Frontal cortex (tissue), 4 donors: ENCODE data around the gene TNFRSF4. TPM values are rescaled to one million over a fixed set of nuclear protein-coding genes. Genes with fewer than 3 reads are reported as not detected.

Experiments used
- DNase-seq, 2 donors: peaks; one replicate each; pipeline ENCODE4 v3.0.0; 2012; ENCODE audit warnings: low spot score in 2 of 2
- FAIRE-seq: peaks from 2 replicates; lab custom pipeline; 2012; peaks lifted over from hg19 to GRCh38; lab: Jason Lieb, UNC
- small RNA-seq: library from RNA; depleted of rRNA; stranded (forward); fragments of <200 nt; gene quantifications from one replicate; pipeline ENCODE3, GENCODE V24; 2014
- total RNA-seq: library from RNA; depleted of rRNA; stranded (reverse); fragments of >200 nt; gene quantifications from one replicate; pipeline ENCODE4 v1.2.3, GENCODE V29; 2014
- donor health status: control.
- donor health status: control.
- donor health status: control.

Gene TNFRSF4
- total RNA-seq, 1 donor from 2014 or later, result not detected

- DNase-seq, result no peak
- FAIRE-seq, result no peak
Observed at GRCh38 chr1:1163538-1164070, 50.3 kb downstream of the TNFRSF4 start.

DNA sequence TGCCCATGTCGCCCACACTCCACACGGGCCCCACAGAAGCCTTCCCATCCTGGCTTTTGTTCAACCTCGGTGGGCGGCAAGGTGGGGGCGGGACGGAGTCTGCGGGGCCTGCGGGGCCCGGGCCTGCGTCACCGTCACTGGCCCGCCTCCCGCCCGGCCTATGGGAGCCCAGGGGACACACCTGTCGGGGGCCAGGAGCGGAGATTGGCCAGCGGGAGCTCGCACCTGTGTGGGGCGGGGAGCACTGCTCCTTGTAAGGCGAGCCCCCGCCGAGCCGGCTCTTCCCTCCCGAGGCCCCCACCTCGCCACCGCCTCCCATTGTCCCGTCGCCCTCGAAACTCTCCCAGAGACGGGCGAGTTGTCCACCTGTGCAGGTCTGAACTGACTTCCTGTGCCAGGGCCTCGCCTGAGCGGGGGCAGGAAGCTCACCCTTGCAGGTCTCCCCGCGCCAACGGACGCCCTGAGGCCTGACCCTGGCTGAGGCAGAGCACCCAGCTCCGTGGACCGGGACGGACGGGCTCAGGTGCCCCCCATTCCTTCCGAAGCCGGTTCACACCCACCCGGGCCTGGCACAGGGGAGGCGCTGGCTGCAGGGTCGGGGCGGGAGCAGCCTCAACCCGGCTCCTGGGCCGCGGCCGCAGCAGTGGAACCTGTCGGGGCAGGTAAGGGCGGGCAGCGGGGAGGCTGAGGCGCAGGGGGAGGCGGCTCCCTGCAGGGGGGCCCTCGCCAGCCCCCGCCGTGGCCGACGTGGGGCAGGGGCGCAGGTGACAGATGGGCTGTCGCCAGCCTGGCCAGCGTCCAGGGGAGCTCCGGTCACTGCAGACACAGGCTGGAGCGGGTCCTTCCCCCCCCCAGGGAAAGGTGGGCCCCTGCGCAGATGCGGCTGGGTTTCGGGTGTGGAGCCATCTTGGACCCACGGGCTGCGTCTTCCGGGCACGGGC, 51.1 kb downstream of the TNFRSF4 start:
- no peak for DNase-seq
- FAIRE-seq, result no peak

DNA sequence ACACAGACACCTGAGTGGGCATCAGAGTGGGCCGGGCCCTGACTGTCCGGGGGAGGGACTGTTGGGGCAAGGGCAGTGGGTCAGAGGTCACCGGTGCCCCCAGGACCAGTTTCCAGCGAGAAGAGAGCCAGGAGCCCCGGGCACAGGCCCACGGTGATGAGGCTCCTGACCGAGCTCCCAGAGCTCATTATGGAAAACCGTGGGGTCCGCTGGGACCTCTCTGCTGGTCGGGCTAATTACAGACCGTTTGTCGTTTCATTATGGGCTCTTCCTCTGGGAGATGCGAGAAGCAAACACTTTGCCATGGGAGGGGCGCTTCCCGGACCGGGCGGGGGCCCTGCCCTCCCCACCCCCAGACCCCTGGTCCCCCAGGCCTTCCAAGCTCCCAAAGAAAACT, 52.3 kb downstream of the TNFRSF4 start:
- DNase-seq, result no peak

More for the DNA sequence above, 52.3 kb downstream of the TNFRSF4 start:
- FAIRE-seq, result no peak

Small RNA genes lying within 50 kb of the gene (small RNA-seq; reads per million reads assigned to genes)
- 0.13 reads per million for gene MIR200A
- 1.3 reads per million, percentile 73 among the genes with 10 or more reads in this experiment for gene MIR200B
- 0.41 reads per million, percentile 29 among the genes with 10 or more reads in this experiment for gene MIR429

Other genes with a start within 250 kb of the TNFRSF4 start
- gene PLEKHN1, start 247.7 kb downstream of the TNFRSF4 start, total RNA-seq, result not detected
- gene PERM1, start 232.1 kb downstream of the TNFRSF4 start, total RNA-seq, result not detected
- gene HES4, start 214.1 kb downstream of the TNFRSF4 start, total RNA-seq, result 20.0 TPM
- gene ISG15, start 200.7 kb downstream of the TNFRSF4 start, total RNA-seq, result 11.0 TPM
- gene AGRN, start 194.0 kb downstream of the TNFRSF4 start, total RNA-seq, result 51.8 TPM
- gene RNF223, start 139.8 kb downstream of the TNFRSF4 start, total RNA-seq, result not detected
- gene C1orf159, start 98.1 kb downstream of the TNFRSF4 start, total RNA-seq, result 6.1 TPM
- gene TTLL10, start 40.3 kb downstream of the TNFRSF4 start, total RNA-seq, result not detected
- gene TNFRSF18, start 7.6 kb downstream of the TNFRSF4 start, total RNA-seq, result not detected
- gene SDF4, start 17.8 kb upstream of the TNFRSF4 start, total RNA-seq, result 22.8 TPM
- 24.1 TPM for gene B3GALT6, start 18.1 kb upstream of the TNFRSF4 start, total RNA-seq
- gene C1QTNF12, start 32.6 kb upstream of the TNFRSF4 start, total RNA-seq, result not detected
- gene UBE2J2, start 59.7 kb upstream of the TNFRSF4 start, total RNA-seq, result 37.9 TPM
- 1.2 TPM for gene SCNN1D, start 66.3 kb upstream of the TNFRSF4 start, total RNA-seq
- 63.2 TPM for gene ACAP3, start 93.8 kb upstream of the TNFRSF4 start, total RNA-seq
- 6.5 TPM for gene PUSL1, start 94.4 kb upstream of the TNFRSF4 start, total RNA-seq
- 28.9 TPM for gene INTS11, start 110.5 kb upstream of the TNFRSF4 start, total RNA-seq
- gene CPTP, start 110.6 kb upstream of the TNFRSF4 start, total RNA-seq, result 14.3 TPM
- gene TAS1R3, start 117.1 kb upstream of the TNFRSF4 start, total RNA-seq, result 0.41 TPM
- 65.2 TPM for gene DVL1, start 135.3 kb upstream of the TNFRSF4 start, total RNA-seq
- 10.2 TPM for gene MXRA8, start 144.4 kb upstream of the TNFRSF4 start, total RNA-seq
- gene AURKAIP1, start 161.1 kb upstream of the TNFRSF4 start, total RNA-seq, result 31.0 TPM
- gene CCNL2, start 185.2 kb upstream of the TNFRSF4 start, total RNA-seq, result 84.0 TPM
- 54.6 TPM for gene MRPL20, start 193.1 kb upstream of the TNFRSF4 start, total RNA-seq
- 1.2 TPM for gene ANKRD65, start 207.1 kb upstream of the TNFRSF4 start, total RNA-seq
- 2.9 TPM for gene VWA1, start 221.5 kb upstream of the TNFRSF4 start, total RNA-seq
- gene ATAD3C, start 235.5 kb upstream of the TNFRSF4 start, total RNA-seq, result not detected